ENCODE measurements around the gene BCAP31.

GRCh38 chrX:153686711-153687110 is 37.5 kb downstream of the BCAP31 start:
- TF ChIP-seq CTCF (IDR thresholded peaks at IDR 0.05) (no peak), POLR2AphosphoS5 (IDR thresholded peaks at IDR 0.05; ENCODE audit: low read depth, low read length) (no peak), SIN3A (IDR thresholded peaks at IDR 0.05; ENCODE audit: borderline replicate concordance, insufficient read depth, low read depth, low read length) (no peak)

Data from Panc1 (cell line).